Kidney (tissue), 14 donors: ENCODE measurements around the gene HCN4. TPM values are rescaled to one million over a fixed set of nuclear protein-coding genes. Genes with fewer than 3 reads are reported as not detected.

Experiments
- DNase-seq, 5 donors: peaks; one replicate each; pipeline ENCODE4 v3.0.0-alpha.2; 2013 to 2020
- FAIRE-seq: peaks from 2 replicates; lab custom pipeline; 2012; peaks lifted over from hg19 to GRCh38; lab: Jason Lieb, UNC
- H3K27ac ChIP-seq, 2 donors: one replicate each; pipeline ENCODE4 v1.7.0; 2013; ENCODE audit warnings: low read depth in 2 of 2, low read length in 2 of 2, inconsistent platforms in 1 of 2
- H3K27me3 ChIP-seq: one replicate; pipeline ENCODE4 v1.7.1; 2013; ENCODE audit warnings: low read length, inconsistent platforms; ENCODE audit not compliant: control insufficient read depth, insufficient read depth
- H3K36me3 ChIP-seq, 3 donors: one replicate each; pipeline versions ENCODE4 v1.7.0 to v1.7.1; 2013; ENCODE audit warnings: low read length in 3 of 3, control low read depth in 1 of 3, inconsistent platforms in 1 of 3; ENCODE audit not compliant: insufficient read depth in 3 of 3, control insufficient read depth in 2 of 3
- H3K4me1 ChIP-seq, 3 donors: one replicate each; pipeline versions ENCODE4 v1.7.0 to v1.7.1; 2013; ENCODE audit warnings: low read length in 3 of 3, inconsistent platforms in 1 of 3, low read depth in 1 of 3; ENCODE audit not compliant: control insufficient read depth in 2 of 3, insufficient read depth in 2 of 3
- H3K4me3 ChIP-seq, 3 donors: one replicate each; pipeline versions ENCODE4 v1.7.0 to v1.8.1; 2013; ENCODE audit warnings: low read length in 3 of 3, control low read depth in 1 of 3, inconsistent platforms in 1 of 3
- H3K9ac ChIP-seq, 3 donors: one replicate each; pipeline versions ENCODE4 v1.7.0 to v1.7.1; 2013; ENCODE audit warnings: low read length in 3 of 3, control low read depth in 1 of 3, inconsistent platforms in 1 of 3
- H3K9me3 ChIP-seq, 3 donors: one replicate each; pipeline versions ENCODE4 v1.7.0 to v1.7.1; 2013; ENCODE audit warnings: low read length in 3 of 3, control low read depth in 1 of 3, inconsistent platforms in 1 of 3; ENCODE audit not compliant: control insufficient read depth in 2 of 3, insufficient read depth in 1 of 3
- CTCF ChIP-seq: IDR thresholded peaks from 3 replicates; pipeline ENCODE4 v1.5.1; 2012; ENCODE audit warnings: mild to moderate bottlenecking, moderate library complexity, borderline replicate concordance; ENCODE audit not compliant: insufficient read depth; ENCODE audit errors: extremely low read depth
- intact Hi-C: fragments of 100-400 bp; cut with DNase I; formaldehyde crosslinking; loops from one replicate; pipeline ENCODE4 v1.11.1; 2022
- polyA plus RNA-seq: library from polyadenylated mRNA; stranded (reverse); fragments of 350-450 nt; fragmentation: Illumina TruSeq; extraction: RNeasy Lipid Tissue Mini Kit (QIAGEN cat#74804); gene quantifications from one replicate; pipeline ENCODE4 v1.2.3, GENCODE V29; 2014; ENCODE audit warnings: low read depth, low replicate concordance; ENCODE audit not compliant: insufficient read depth
- total RNA-seq: library from RNA; stranded (reverse); fragmentation: NEBNext Ultra II Directional; extraction: Animal tissue kit (Norgen Biotek cat#: 25700); gene quantifications from one replicate; pipeline ENCODE4 v1.2.1, GENCODE V29; 2021
- donor health status: control.
- donor health status: control.
- donor health status: control.
- donor health status: control.
- donor health status: control.
- donor health status: DM: yes; HTN: yes; CAD: no.
- donor health status: Normal renal cell carcinoma (clear cell type).

HCN4 gene
- total and polyA plus RNA-seq, 2 donors from 2014 or later, result 0.15 to 0.50 TPM

GRCh38 chr15:73374604-73375003 is 5.8 kb upstream of the HCN4 start:
- Histone ChIP-seq H3K36me3 (no peaks in the 10 kb centered on the region), H3K27ac (no peak overlapping the region), H3K4me3 (no peak overlapping the region), H3K4me1 (no peaks in the 10 kb centered on the region), H3K9ac (no peak overlapping the region), H3K27me3 (peaks cover 7% of the 10 kb centered on the region), H3K9me3 (no peaks in the 10 kb centered on the region)
- intact Hi-C loops, result no loop called here
- no peak for FAIRE-seq
- no peak for TF ChIP-seq CTCF
- no peak for DNase-seq

DNA sequence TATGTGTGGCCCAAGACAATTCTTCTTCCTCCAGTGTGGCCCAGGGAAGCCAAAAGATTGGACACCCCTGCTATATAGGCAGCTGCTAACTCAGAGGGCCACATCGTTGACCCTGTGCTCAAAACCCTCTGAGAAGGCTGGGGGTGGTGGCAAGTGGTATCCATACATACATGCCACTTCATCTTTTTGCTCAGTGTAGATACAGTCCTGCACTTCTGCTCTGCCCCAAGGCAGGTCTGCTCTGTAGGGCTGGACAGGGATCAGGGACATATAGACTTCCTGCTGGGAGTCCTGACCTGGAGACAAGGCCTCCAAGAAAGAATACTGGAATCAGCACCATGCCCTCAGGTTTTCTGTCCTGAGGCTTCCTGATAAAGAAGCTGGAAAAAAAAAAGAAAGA is 4.5 kb upstream of the HCN4 start:
- no peaks in the 10 kb centered on the region for H3K4me1 ChIP-seq
- no peaks in the 10 kb centered on the region for H3K9me3 ChIP-seq
- intact Hi-C loops, result no loop called here
- H3K9ac ChIP-seq, result no peak overlapping the region
- DNase-seq (no peak), FAIRE-seq (no peak)
- peaks cover 12% of the 10 kb centered on the region for H3K27me3 ChIP-seq
- no peak overlapping the region for H3K27ac ChIP-seq
- H3K36me3 ChIP-seq, result no peaks in the 10 kb centered on the region
- TF ChIP-seq CTCF, result no peak
- no peak overlapping the region for H3K4me3 ChIP-seq

- intact Hi-C loops, result no loop called here
- no peak for FAIRE-seq
Measured at GRCh38 chr15:73371812-73372211, 3.1 kb upstream of the HCN4 start.

More at GRCh38 chr15:73371812-73372211, 3.1 kb upstream of the HCN4 start:
- no peak for TF ChIP-seq CTCF
- Histone ChIP-seq H3K9ac (no peak overlapping the region), H3K36me3 (no peaks in the 10 kb centered on the region), H3K4me3 (no peak overlapping the region), H3K9me3 (no peaks in the 10 kb centered on the region), H3K27me3 (peaks cover 13% of the 10 kb centered on the region), H3K27ac (no peak overlapping the region), H3K4me1 (no peaks in the 10 kb centered on the region)
- no peak for DNase-seq
